Measurements from ENCODE around the gene S100PBP. TPM values are rescaled to one million over a fixed set of nuclear protein-coding genes. Genes with fewer than 3 reads are reported as not detected.
A peak's percentile ranks its signal among the peaks of the same experiment; 100 is the strongest.

S100PBP gene
- total RNA-seq, 1 experiment from 2014 or later = 61.1 TPM

- intact Hi-C loops (cut with micrococcal nuclease; ENCODE audit: unreplicated experiment) = no loop called here
- peak; percentile 42 for DNase-seq
- peak overlapping the region; percentile 31 for H3K27ac Mint-ChIP-seq (ENCODE audit: unreplicated experiment)
- CTCF ChIA-PET = interaction anchor here (0.5 to 1.2 kb wide), 4 partner anchors 14 to 303 kb away, joined by 3 to 10 read pairs (median 5); no protein-coding TSS in a partner anchor
- BruUV-seq (replicated peaks) = no TSS peak
- peak; percentile 18 for TF ChIP-seq CTCF (IDR thresholded peaks at IDR 0.05; ENCODE audit: unreplicated experiment)
- peak overlapping the region; percentile 74 for H3K4me3 Mint-ChIP-seq (ENCODE audit: low read depth, unreplicated experiment)
- H3K36me3 Mint-ChIP-seq (ENCODE audit: insufficient read depth, unreplicated experiment) = peaks cover 29% of the 10 kb centered on the region
- no peaks in the 10 kb centered on the region for H3K9me3 Mint-ChIP-seq (ENCODE audit: low read depth, unreplicated experiment)
- peaks cover 16% of the 10 kb centered on the region for H3K4me1 Mint-ChIP-seq (ENCODE audit: low read depth, unreplicated experiment)
- H3K27me3 Mint-ChIP-seq (ENCODE audit: unreplicated experiment) = peaks cover 53% of the 10 kb centered on the region
Measured at GRCh38 chr1:32893198-32894018, 76.0 kb downstream of the S100PBP start.

- Mint-ChIP-seq H3K4me1 (ENCODE audit: low read depth, unreplicated experiment) (peaks cover 16% of the 10 kb centered on the region), H3K36me3 (ENCODE audit: insufficient read depth, unreplicated experiment) (peaks cover 29% of the 10 kb centered on the region), H3K27ac (ENCODE audit: unreplicated experiment) (no peak overlapping the region), H3K27me3 (ENCODE audit: unreplicated experiment) (peaks cover 46% of the 10 kb centered on the region), H3K9me3 (ENCODE audit: low read depth, unreplicated experiment) (no peaks in the 10 kb centered on the region), H3K4me3 (ENCODE audit: low read depth, unreplicated experiment) (peak overlapping the region; percentile 74)
- CTCF ChIA-PET = interaction anchor here (0.5 kb wide), 1 partner anchor 111 kb away, joined by 5 read pairs; no protein-coding TSS in a partner anchor
- intact Hi-C loops (cut with micrococcal nuclease; ENCODE audit: unreplicated experiment) = no loop called here
- TF ChIP-seq CTCF (IDR thresholded peaks at IDR 0.05; ENCODE audit: unreplicated experiment) = no peak
- BruUV-seq (replicated peaks) = no TSS peak
- no peak for DNase-seq
Measured at GRCh38 chr1:32894019-32894600, 76.7 kb downstream of the S100PBP start.

GRCh38 chr1:32894681-32895080, 77.2 kb downstream of the S100PBP start:
- peaks cover 29% of the 10 kb centered on the region for H3K36me3 Mint-ChIP-seq (ENCODE audit: insufficient read depth, unreplicated experiment)
- no peak overlapping the region for H3K4me3 Mint-ChIP-seq (ENCODE audit: low read depth, unreplicated experiment)
- no peaks in the 10 kb centered on the region for H3K9me3 Mint-ChIP-seq (ENCODE audit: low read depth, unreplicated experiment)
- intact Hi-C loops (cut with micrococcal nuclease; ENCODE audit: unreplicated experiment) = no loop called here
- TSS peak; percentile 27 for BruUV-seq (replicated peaks)
- TF ChIP-seq CTCF (IDR thresholded peaks at IDR 0.05; ENCODE audit: unreplicated experiment) = no peak
- H3K4me1 Mint-ChIP-seq (ENCODE audit: low read depth, unreplicated experiment) = peaks cover 16% of the 10 kb centered on the region
- peaks cover 40% of the 10 kb centered on the region for H3K27me3 Mint-ChIP-seq (ENCODE audit: unreplicated experiment)
- no peak overlapping the region for H3K27ac Mint-ChIP-seq (ENCODE audit: unreplicated experiment)
- no peak for DNase-seq
- CTCF ChIA-PET = no interaction called here

- intact Hi-C loops (cut with micrococcal nuclease; ENCODE audit: unreplicated experiment) = no loop called here
Measured at GRCh38 chr1:32895325-32896215, 78.1 kb downstream of the S100PBP start.

More at GRCh38 chr1:32895325-32896215, 78.1 kb downstream of the S100PBP start:
- CTCF ChIA-PET = no interaction called here
- TF ChIP-seq CTCF (IDR thresholded peaks at IDR 0.05; ENCODE audit: unreplicated experiment) = no peak
- DNase-seq = no peak
- Mint-ChIP-seq H3K36me3 (ENCODE audit: insufficient read depth, unreplicated experiment) (peaks cover 33% of the 10 kb centered on the region), H3K4me1 (ENCODE audit: low read depth, unreplicated experiment) (peaks cover 16% of the 10 kb centered on the region), H3K27me3 (ENCODE audit: unreplicated experiment) (peaks cover 32% of the 10 kb centered on the region), H3K9me3 (ENCODE audit: low read depth, unreplicated experiment) (no peaks in the 10 kb centered on the region), H3K27ac (ENCODE audit: unreplicated experiment) (no peak overlapping the region), H3K4me3 (ENCODE audit: low read depth, unreplicated experiment) (no peak overlapping the region)
- BruUV-seq (replicated peaks) = no TSS peak

Measured in Calu3 (cell line).